Spinal cord (tissue), 10 donors: Measurements from ENCODE around the gene ARMC9. TPM values are rescaled to one million over a fixed set of nuclear protein-coding genes. Genes with fewer than 3 reads are reported as not detected.

Experiments
- DNase-seq, 6 donors: peaks; one replicate each; pipeline versions ENCODE4 v3.0.0 to v3.0.0-alpha.2; 2013 to 2015; ENCODE audit warnings: low spot score in 6 of 6, low read depth in 4 of 6
- H3K27ac ChIP-seq: one replicate; pipeline ENCODE4 v1.5.1; 2013; ENCODE audit warnings: low read depth, low read length, control low read depth
- H3K27me3 ChIP-seq: one replicate; pipeline ENCODE4 v1.6.1; 2013; ENCODE audit warnings: low read length; ENCODE audit not compliant: control insufficient read depth, insufficient read depth
- H3K36me3 ChIP-seq: one replicate; pipeline ENCODE4 v1.6.1; 2013; ENCODE audit warnings: low read length; ENCODE audit not compliant: control insufficient read depth, insufficient read depth
- H3K4me1 ChIP-seq: one replicate; pipeline ENCODE4 v1.6.1; 2013; ENCODE audit warnings: low read length; ENCODE audit not compliant: control insufficient read depth, insufficient read depth
- H3K4me3 ChIP-seq: one replicate; pipeline ENCODE4 v1.5.1; 2013; ENCODE audit warnings: low read depth, low read length, control low read depth
- H3K9me3 ChIP-seq: one replicate; pipeline ENCODE4 v1.6.1; 2013; ENCODE audit warnings: low read length; ENCODE audit not compliant: control insufficient read depth, insufficient read depth
- WGBS: methylation state at CpG from one replicate; pipeline ENCODE4 v1.1.5; 2013; ENCODE audit warnings: missing lambda C conversion rate; ENCODE audit not compliant: insufficient coverage; 5-methylcytosine and 5-hydroxymethylcytosine counted together
- polyA plus RNA-seq, 2 donors: library from polyadenylated mRNA; unstranded; fragments of 120-200 nt; gene quantifications; one replicate each; pipeline ENCODE4 v1.2.1, GENCODE V29; 2013; ENCODE audit not compliant: insufficient read length in 2 of 2
- total RNA-seq, 2 donors: library from RNA; depleted of rRNA in 1 of 2; stranded (reverse); fragments of 120-200 nt in 1 of 2; fragments of >200 nt in 1 of 2; gene quantifications; one replicate each; pipeline versions ENCODE4 v1.2.3 to v1.2.4, GENCODE V29; 2013 to 2014
- donor health status: healthy.

ARMC9 gene
- total and polyA plus RNA-seq, 4 donors = 14.4 to 27.6 (median 21.3) TPM

- peaks cover 7% of the 10 kb centered on the region for H3K36me3 ChIP-seq
- no peak for DNase-seq
- H3K4me3 ChIP-seq = no peak overlapping the region
- peaks cover 7% of the 10 kb centered on the region for H3K4me1 ChIP-seq
- no peaks in the 10 kb centered on the region for H3K9me3 ChIP-seq
- WGBS = 88% methylated on average over 12 of the region's 13 CpGs
- no peaks in the 10 kb centered on the region for H3K27me3 ChIP-seq
- no peak overlapping the region for H3K27ac ChIP-seq
Observed at GRCh38 chr2:231378026-231378722, 179.7 kb downstream of the ARMC9 start.

GRCh38 chr2:231379266-231380215, 181.1 kb downstream of the ARMC9 start:
- H3K36me3 ChIP-seq = peaks cover 9% of the 10 kb centered on the region
- no peak for DNase-seq

GRCh38 chr2:231380307-231380706, 181.9 kb downstream of the ARMC9 start:
- Histone ChIP-seq H3K36me3 (peaks cover 9% of the 10 kb centered on the region), H3K27ac (no peak overlapping the region), H3K9me3 (peaks cover 5% of the 10 kb centered on the region), H3K4me3 (no peak overlapping the region), H3K27me3 (no peaks in the 10 kb centered on the region), H3K4me1 (peaks cover 7% of the 10 kb centered on the region)
- WGBS = 88% methylated on average over 1 of the region's 10 CpGs
- DNase-seq = no peak

More at GRCh38 chr2:231379266-231380215, 181.1 kb downstream of the ARMC9 start:
- no peaks in the 10 kb centered on the region for H3K27me3 ChIP-seq
- no peak overlapping the region for H3K27ac ChIP-seq
- peaks cover 7% of the 10 kb centered on the region for H3K4me1 ChIP-seq
- 83% methylated on average over 20 of the region's 21 CpGs for WGBS
- H3K9me3 ChIP-seq = peaks cover under 1% of the 10 kb centered on the region
- no peak overlapping the region for H3K4me3 ChIP-seq

- peaks cover 5% of the 10 kb centered on the region for H3K9me3 ChIP-seq
Observed at GRCh38 chr2:231380991-231381847, 182.8 kb downstream of the ARMC9 start.

GRCh38 chr2:231382116-231382515, 183.7 kb downstream of the ARMC9 start:
- Histone ChIP-seq H3K4me3 (no peak overlapping the region), H3K36me3 (peaks cover 9% of the 10 kb centered on the region), H3K4me1 (peaks cover 7% of the 10 kb centered on the region), H3K9me3 (peaks cover 5% of the 10 kb centered on the region), H3K27me3 (no peaks in the 10 kb centered on the region), H3K27ac (no peak overlapping the region)
- no peak for DNase-seq
- WGBS = 95% methylated on average over 8 of the region's 8 CpGs

More at GRCh38 chr2:231380991-231381847, 182.8 kb downstream of the ARMC9 start:
- WGBS = 96% methylated on average over 5 of the region's 5 CpGs
- no peak overlapping the region for H3K27ac ChIP-seq
- H3K4me3 ChIP-seq = no peak overlapping the region
- H3K4me1 ChIP-seq = peaks cover 7% of the 10 kb centered on the region
- no peak for DNase-seq
- peaks cover 9% of the 10 kb centered on the region for H3K36me3 ChIP-seq
- no peaks in the 10 kb centered on the region for H3K27me3 ChIP-seq

GRCh38 chr2:231383416-231384108, 185.1 kb downstream of the ARMC9 start:
- no peak for DNase-seq
- peaks cover 13% of the 10 kb centered on the region for H3K36me3 ChIP-seq
- no peaks in the 10 kb centered on the region for H3K27me3 ChIP-seq
- H3K4me3 ChIP-seq = no peak overlapping the region
- peaks cover 5% of the 10 kb centered on the region for H3K9me3 ChIP-seq
- 54% methylated on average over 9 of the region's 15 CpGs for WGBS
- no peak overlapping the region for H3K27ac ChIP-seq
- H3K4me1 ChIP-seq = peaks cover 20% of the 10 kb centered on the region

- no peak for DNase-seq
- H3K4me1 ChIP-seq = peaks cover 26% of the 10 kb centered on the region
- peaks cover 16% of the 10 kb centered on the region for H3K36me3 ChIP-seq
- H3K27ac ChIP-seq = no peak overlapping the region
- no peaks in the 10 kb centered on the region for H3K27me3 ChIP-seq
- peaks cover 5% of the 10 kb centered on the region for H3K9me3 ChIP-seq
- WGBS = 100% methylated on average over 1 of the region's 2 CpGs
- H3K4me3 ChIP-seq = no peak overlapping the region
Observed at GRCh38 chr2:231384109-231384435, 185.6 kb downstream of the ARMC9 start.

- no peak for DNase-seq
- Histone ChIP-seq H3K9me3 (peaks cover 5% of the 10 kb centered on the region), H3K4me1 (peaks cover 29% of the 10 kb centered on the region), H3K27me3 (no peaks in the 10 kb centered on the region), H3K27ac (no peak overlapping the region), H3K36me3 (peaks cover 14% of the 10 kb centered on the region), H3K4me3 (no peak overlapping the region)
- WGBS = no CpG with 5 or more reads among the region's 2 CpGs
Observed at GRCh38 chr2:231384970-231385369, 186.5 kb downstream of the ARMC9 start.

- Histone ChIP-seq H3K9me3 (peaks cover 5% of the 10 kb centered on the region), H3K36me3 (peaks cover 11% of the 10 kb centered on the region), H3K27me3 (no peaks in the 10 kb centered on the region), H3K27ac (no peak overlapping the region), H3K4me3 (no peak overlapping the region), H3K4me1 (peaks cover 32% of the 10 kb centered on the region)
- 97% methylated on average over 5 of the region's 5 CpGs for WGBS
- DNase-seq = no peak
Observed at GRCh38 chr2:231385429-231385828, 187.0 kb downstream of the ARMC9 start.
